ENCODE results near the gene M1AP.

GRCh38 chr2:74578408-74578807, 69.7 kb downstream of the M1AP start:
- no peak for TF ChIP-seq CTCF (IDR thresholded peaks at IDR 0.05)
- no peak for TF ChIP-seq POLR2A (IDR thresholded peaks at IDR 0.05)
- TF ChIP-seq POLR2AphosphoS5 (IDR thresholded peaks at IDR 0.05; ENCODE audit: insufficient read depth in 1 of 2, low read depth in 1 of 2): no peak
